Memory B cell (primary cell): Measurements from ENCODE around the gene FBXO17.
"Not testable (repeated sequence)": the region's sequence is repeated elsewhere in the genome, so short reads cannot be mapped to it uniquely, and the experiment has no call there.

ENCODE experiments used
- ATAC-seq: fragments of 150-1000 bp; cut with Tn5 transposase; 2 replicates; pipeline ENCODE4 v1.10.0; 2021; ENCODE audit warnings: low read depth, mild to moderate bottlenecking, moderate library complexity
- DNase-seq, 2 donors: peaks; one replicate each; pipeline ENCODE4 v3.0.0; 2022; ENCODE audit warnings: low spot score in 2 of 2
- H3K27ac Mint-ChIP-seq: one replicate; pipeline ENCODE4 v1.8.0; 2022; ENCODE audit warnings: mild to moderate bottlenecking, moderate library complexity, mixed read lengths
- H3K27me3 Mint-ChIP-seq: one replicate; pipeline ENCODE4 v1.8.0; 2022; ENCODE audit warnings: mixed read lengths
- H3K36me3 Mint-ChIP-seq: one replicate; pipeline ENCODE4 v1.8.0; 2022; ENCODE audit warnings: mild to moderate bottlenecking, mixed read lengths
- H3K4me1 Mint-ChIP-seq: one replicate; pipeline ENCODE4 v1.8.0; 2022; ENCODE audit warnings: mixed read lengths
- H3K4me3 Mint-ChIP-seq: one replicate; pipeline ENCODE4 v1.8.0; 2022; ENCODE audit warnings: mild to moderate bottlenecking, moderate library complexity, mixed read lengths
- H3K9me3 Mint-ChIP-seq: one replicate; pipeline ENCODE4 v1.8.0; 2022; ENCODE audit warnings: mixed read lengths

The FBXO17 gene

DNA sequence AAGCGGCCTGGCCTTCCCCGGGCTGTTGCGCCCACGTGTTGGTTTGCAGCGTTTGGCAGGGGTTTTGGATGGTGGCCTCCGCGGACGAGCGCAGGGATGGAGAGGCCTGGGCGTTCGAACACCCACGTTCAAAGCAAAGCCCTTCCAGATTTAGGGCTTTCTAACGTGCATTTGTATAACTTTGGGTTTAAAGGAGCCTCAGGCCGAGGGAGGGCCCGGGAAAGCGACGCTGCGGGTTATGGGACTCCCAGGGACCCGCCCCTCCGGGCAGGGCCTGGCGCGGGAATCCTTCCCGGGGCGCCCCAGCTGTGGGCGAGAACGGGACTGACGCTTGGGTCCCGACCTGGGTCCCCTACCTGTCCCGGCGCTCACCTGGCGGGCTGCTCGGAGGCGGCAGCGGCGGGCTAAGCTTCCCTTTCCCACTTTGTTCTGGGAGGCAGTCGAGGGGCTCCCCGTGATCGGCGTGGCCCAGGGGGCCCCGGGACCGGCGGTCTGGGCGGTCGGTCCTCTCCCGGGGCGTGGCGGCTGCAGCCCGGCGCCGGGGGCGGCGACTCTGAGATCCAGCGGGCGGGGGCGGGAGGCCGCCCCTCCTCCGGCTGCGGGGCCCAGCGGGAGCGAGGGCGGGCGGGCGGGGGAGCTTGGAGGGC is at the start of gene FBXO17:
FBXO17 (minus strand) TSS at position 529 of the 647 bp plus-strand sequence. CDS start 25,423 bp downstream, outside the sequence.
- ATAC-seq (no peak), DNase-seq (peak in 1 of 2 donors; percentile 19)
- H3K27ac Mint-ChIP-seq, result no peak within 1 kb of the TSS
- peak within 1 kb of the TSS; percentile 63 for H3K4me3 Mint-ChIP-seq
- H3K36me3 Mint-ChIP-seq, result peaks cover under 1% of the 10 kb centered on the region
- H3K27me3 Mint-ChIP-seq, result peaks cover 24% of the 10 kb centered on the region
- H3K9me3 Mint-ChIP-seq, result no peaks in the 10 kb centered on the region
- H3K4me1 Mint-ChIP-seq, result peaks cover 8% of the 10 kb centered on the region

- ATAC-seq (no peak), DNase-seq (no peak)
- H3K27ac Mint-ChIP-seq, result no peak overlapping the region
- no peaks in the 10 kb centered on the region for H3K36me3 Mint-ChIP-seq
- peaks cover 7% of the 10 kb centered on the region for H3K27me3 Mint-ChIP-seq
- no peaks in the 10 kb centered on the region for H3K4me1 Mint-ChIP-seq
- no peak overlapping the region for H3K4me3 Mint-ChIP-seq
- H3K9me3 Mint-ChIP-seq, result peaks cover 2% of the 10 kb centered on the region
Measured at GRCh38 chr19:39024875-39025641, 49.5 kb upstream of the FBXO17 start.

DNA sequence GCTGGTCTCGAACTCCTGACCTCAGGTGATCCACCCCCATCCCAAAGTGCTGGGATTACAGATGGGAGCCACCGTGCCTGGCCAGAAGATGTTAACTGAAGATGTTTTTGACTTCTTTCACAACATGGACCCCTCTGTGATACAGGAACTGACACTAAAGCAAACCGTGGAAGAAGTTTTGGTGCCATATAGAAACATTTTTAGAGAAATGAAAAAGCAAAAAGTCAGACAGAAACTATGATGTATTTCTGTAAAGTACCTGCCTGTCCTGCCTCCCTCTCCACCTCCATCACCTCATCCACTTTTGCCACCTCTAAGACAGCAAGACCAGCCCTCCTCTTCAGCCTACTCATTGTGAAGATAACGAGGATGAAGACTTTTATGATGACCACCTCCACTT is 45.5 kb upstream of the FBXO17 start:
- H3K27ac Mint-ChIP-seq, result no peak overlapping the region
- no peaks in the 10 kb centered on the region for H3K4me1 Mint-ChIP-seq
- no peak for ATAC-seq
- DNase-seq, result no peak
- H3K27me3 Mint-ChIP-seq, result peaks cover 6% of the 10 kb centered on the region
- H3K36me3 Mint-ChIP-seq, result no peaks in the 10 kb centered on the region
- no peak overlapping the region for H3K4me3 Mint-ChIP-seq
- H3K9me3 Mint-ChIP-seq, result no peaks in the 10 kb centered on the region

GRCh38 chr19:39017646-39018045 is 42.1 kb upstream of the FBXO17 start:
- DNase-seq (no peak), ATAC-seq (no peak)
- Mint-ChIP-seq H3K9me3 (no peaks in the 10 kb centered on the region), H3K36me3 (peaks cover 1% of the 10 kb centered on the region), H3K27ac (no peak overlapping the region), H3K4me1 (no peaks in the 10 kb centered on the region), H3K27me3 (peaks cover 9% of the 10 kb centered on the region), H3K4me3 (no peak overlapping the region)

DNA sequence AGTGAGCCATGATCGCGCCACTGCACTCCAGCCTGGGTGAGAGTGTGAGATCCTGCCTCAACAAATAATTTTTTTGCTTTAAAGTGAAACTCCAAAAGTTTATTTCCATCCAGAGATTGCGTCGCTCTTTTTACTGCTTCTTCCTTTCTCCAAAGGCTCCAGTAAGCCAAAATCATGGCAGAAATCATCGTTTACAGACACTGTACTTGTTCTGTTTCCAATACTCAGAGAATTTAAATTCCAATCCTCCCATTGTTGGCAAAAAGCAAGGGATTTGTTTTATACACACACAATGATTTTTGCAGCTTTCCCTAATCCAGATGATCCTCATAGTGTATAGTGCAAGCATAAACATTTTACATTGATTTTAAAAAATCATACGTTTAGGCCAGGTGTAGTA is 41.5 kb upstream of the FBXO17 start:
- Mint-ChIP-seq H3K27ac (no peak overlapping the region), H3K4me1 (no peaks in the 10 kb centered on the region), H3K9me3 (no peaks in the 10 kb centered on the region), H3K27me3 (peaks cover 9% of the 10 kb centered on the region), H3K36me3 (peaks cover 1% of the 10 kb centered on the region), H3K4me3 (no peak overlapping the region)
- DNase-seq (no peak), ATAC-seq (no peak)

DNA sequence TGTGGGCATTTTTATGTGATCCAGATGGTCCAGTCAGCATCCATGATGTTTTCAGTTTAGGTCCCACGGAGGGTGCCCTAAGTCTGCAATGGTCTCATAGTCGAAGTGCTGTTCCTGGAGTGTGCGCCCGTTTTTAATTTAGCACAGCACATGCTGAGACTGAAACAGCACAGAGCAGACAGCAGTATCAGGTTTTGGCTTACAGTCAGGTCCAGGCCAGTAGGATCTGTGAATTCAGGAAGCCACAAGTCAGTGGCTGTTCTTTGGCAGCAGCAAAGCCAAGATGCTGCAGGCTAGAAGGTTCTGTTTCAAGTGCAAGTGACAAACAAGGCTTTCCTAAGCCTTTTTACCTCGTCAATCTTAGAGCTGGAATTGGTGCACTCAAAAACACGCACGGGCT is 38.5 kb upstream of the FBXO17 start:
- H3K36me3 Mint-ChIP-seq, result peaks cover 1% of the 10 kb centered on the region
- H3K4me3 Mint-ChIP-seq, result no peak overlapping the region
- H3K4me1 Mint-ChIP-seq, result no peaks in the 10 kb centered on the region
- DNase-seq (no peak), ATAC-seq (no peak)
- H3K27me3 Mint-ChIP-seq, result peaks cover 7% of the 10 kb centered on the region
- H3K9me3 Mint-ChIP-seq, result no peaks in the 10 kb centered on the region
- no peak overlapping the region for H3K27ac Mint-ChIP-seq

DNA sequence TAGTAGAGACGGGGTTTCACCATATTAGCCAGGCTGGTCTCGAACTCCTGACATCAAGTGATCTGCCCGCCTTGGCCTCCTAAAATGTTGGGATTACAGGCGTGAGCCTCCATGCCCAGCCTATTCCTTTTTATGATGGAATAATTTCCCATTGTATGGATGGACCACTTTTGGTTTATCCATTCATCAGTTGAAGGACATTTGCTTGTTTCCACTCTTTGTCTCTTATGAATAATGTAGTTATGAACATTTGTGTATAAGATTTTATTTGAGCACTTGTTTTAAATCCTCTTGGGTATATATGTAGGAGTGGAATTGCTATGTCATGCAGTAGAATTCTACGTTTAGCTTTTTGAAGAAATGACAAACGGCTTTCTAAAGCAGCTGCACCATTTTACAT is 33.5 kb upstream of the FBXO17 start:
- H3K4me3 Mint-ChIP-seq, result no peak overlapping the region
- H3K27ac Mint-ChIP-seq, result no peak overlapping the region
- DNase-seq, result no peak
- H3K27me3 Mint-ChIP-seq, result peaks cover 11% of the 10 kb centered on the region
- H3K4me1 Mint-ChIP-seq, result no peaks in the 10 kb centered on the region
- no peaks in the 10 kb centered on the region for H3K36me3 Mint-ChIP-seq
- ATAC-seq, result no peak
- no peaks in the 10 kb centered on the region for H3K9me3 Mint-ChIP-seq

GRCh38 chr19:39008137-39008536 is 32.6 kb upstream of the FBXO17 start:
- H3K27me3 Mint-ChIP-seq, result peaks cover 14% of the 10 kb centered on the region

GRCh38 chr19:39007096-39007495 is 31.6 kb upstream of the FBXO17 start:
- no peaks in the 10 kb centered on the region for H3K9me3 Mint-ChIP-seq
- DNase-seq (no peak), ATAC-seq (no peak)
- no peaks in the 10 kb centered on the region for H3K4me1 Mint-ChIP-seq
- peaks cover 13% of the 10 kb centered on the region for H3K27me3 Mint-ChIP-seq
- no peak overlapping the region for H3K27ac Mint-ChIP-seq
- H3K36me3 Mint-ChIP-seq, result no peaks in the 10 kb centered on the region
- H3K4me3 Mint-ChIP-seq, result no peak overlapping the region

More at GRCh38 chr19:39008137-39008536, 32.6 kb upstream of the FBXO17 start:
- DNase-seq, result no peak
- no peak overlapping the region for H3K27ac Mint-ChIP-seq
- ATAC-seq, result no peak
- H3K9me3 Mint-ChIP-seq, result no peaks in the 10 kb centered on the region
- no peaks in the 10 kb centered on the region for H3K4me1 Mint-ChIP-seq
- no peak overlapping the region for H3K4me3 Mint-ChIP-seq
- no peaks in the 10 kb centered on the region for H3K36me3 Mint-ChIP-seq

DNA sequence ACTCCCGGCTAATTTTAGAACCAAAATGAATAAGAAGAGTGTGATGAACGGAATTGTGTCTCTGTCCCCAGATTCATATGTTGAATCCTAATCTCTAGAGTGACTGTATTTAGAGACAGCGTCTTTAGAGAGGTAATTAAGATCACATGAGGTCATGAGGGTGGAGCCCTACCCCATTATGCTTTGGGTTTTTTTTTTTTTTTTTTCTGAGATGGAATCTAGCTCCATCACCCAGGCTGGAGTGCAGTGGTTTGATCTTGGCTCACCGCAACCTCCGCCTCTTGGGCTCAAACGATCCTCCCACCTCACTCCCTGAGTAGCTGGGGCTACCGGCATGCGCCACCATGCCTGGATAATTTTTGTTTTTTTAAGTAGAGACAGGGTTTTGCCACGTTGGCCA is 28.9 kb upstream of the FBXO17 start:
- Mint-ChIP-seq H3K27me3 (peaks cover 15% of the 10 kb centered on the region), H3K36me3 (no peaks in the 10 kb centered on the region), H3K9me3 (no peaks in the 10 kb centered on the region), H3K4me1 (no peaks in the 10 kb centered on the region), H3K4me3 (no peak overlapping the region), H3K27ac (no peak overlapping the region)
- DNase-seq (no peak), ATAC-seq (no peak)

GRCh38 chr19:39003796-39004195 is 28.3 kb upstream of the FBXO17 start:
- Mint-ChIP-seq H3K27ac (no peak overlapping the region), H3K36me3 (no peaks in the 10 kb centered on the region), H3K9me3 (no peaks in the 10 kb centered on the region), H3K4me1 (no peaks in the 10 kb centered on the region), H3K4me3 (no peak overlapping the region), H3K27me3 (peaks cover 15% of the 10 kb centered on the region)
- no peak for DNase-seq
- no peak for ATAC-seq

- DNase-seq, result no peak
- no peaks in the 10 kb centered on the region for H3K36me3 Mint-ChIP-seq
- H3K9me3 Mint-ChIP-seq, result no peaks in the 10 kb centered on the region
- H3K27ac Mint-ChIP-seq, result no peak overlapping the region
- H3K4me3 Mint-ChIP-seq, result no peak overlapping the region
- H3K4me1 Mint-ChIP-seq, result no peaks in the 10 kb centered on the region
- peaks cover 15% of the 10 kb centered on the region for H3K27me3 Mint-ChIP-seq
- no peak for ATAC-seq
Measured at GRCh38 chr19:39003188-39003587, 27.6 kb upstream of the FBXO17 start.

GRCh38 chr19:39001041-39001440 is 25.5 kb upstream of the FBXO17 start:
- H3K4me3 Mint-ChIP-seq, result no peak overlapping the region
- H3K36me3 Mint-ChIP-seq, result no peaks in the 10 kb centered on the region
- no peak overlapping the region for H3K27ac Mint-ChIP-seq
- H3K9me3 Mint-ChIP-seq, result no peaks in the 10 kb centered on the region
- no peaks in the 10 kb centered on the region for H3K4me1 Mint-ChIP-seq
- ATAC-seq (no peak), DNase-seq (no peak)
- H3K27me3 Mint-ChIP-seq, result peaks cover 16% of the 10 kb centered on the region

- H3K4me1 Mint-ChIP-seq, result not testable (repeated sequence)
- H3K27me3 Mint-ChIP-seq, result peaks cover 11% of the 10 kb centered on the region
Measured at GRCh38 chr19:38997576-38997975, 22.0 kb upstream of the FBXO17 start.

DNA sequence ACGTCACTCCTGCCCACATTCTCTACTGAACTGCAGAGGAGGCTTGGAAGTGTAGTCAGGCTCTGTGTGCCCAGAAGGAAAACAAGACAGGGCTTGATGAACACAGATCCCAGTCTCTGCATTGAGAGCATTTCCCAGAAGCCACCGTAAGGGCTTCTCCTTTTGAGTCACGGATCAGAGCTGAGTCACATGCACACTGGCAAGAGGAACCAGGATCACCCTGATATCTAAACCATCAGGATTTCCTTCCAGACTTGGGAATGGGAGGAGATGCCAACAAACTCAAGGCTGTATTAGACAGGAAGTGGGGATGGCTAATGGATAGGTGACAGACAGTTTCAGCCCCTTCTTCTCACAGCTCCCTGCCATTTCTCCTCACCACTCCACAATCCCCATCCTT is 17.7 kb upstream of the FBXO17 start:
- Mint-ChIP-seq H3K36me3 (peaks cover 4% of the 10 kb centered on the region), H3K27ac (no peak overlapping the region), H3K4me1 (no peaks in the 10 kb centered on the region), H3K4me3 (no peak overlapping the region), H3K27me3 (peaks cover 13% of the 10 kb centered on the region), H3K9me3 (peaks cover 4% of the 10 kb centered on the region)
- no peak for ATAC-seq
- no peak for DNase-seq

More at GRCh38 chr19:38997576-38997975, 22.0 kb upstream of the FBXO17 start:
- not testable (repeated sequence) for ATAC-seq, DNase-seq, H3K4me3 Mint-ChIP-seq, H3K36me3 Mint-ChIP-seq, H3K9me3 Mint-ChIP-seq, H3K27ac Mint-ChIP-seq
